Measurements from ENCODE around the gene SEMA7A.

SEMA7A gene

GRCh38 chr15:74412159-74412558, 21.6 kb downstream of the SEMA7A start:
- no peak for TF ChIP-seq CTCF (conservative IDR thresholded peaks at IDR 0.05; ENCODE audit: low read depth, low read length)
- DNase-seq (ENCODE audit: low read depth) = no peak
- H3K4me3 ChIP-seq (ENCODE audit: low read depth, low read length) = no peak overlapping the region

GRCh38 chr15:74411686-74412085, 22.1 kb downstream of the SEMA7A start:
- no peak for DNase-seq (ENCODE audit: low read depth)
- no peak for TF ChIP-seq CTCF (conservative IDR thresholded peaks at IDR 0.05; ENCODE audit: low read depth, low read length)
- no peak overlapping the region for H3K4me3 ChIP-seq (ENCODE audit: low read depth, low read length)

GRCh38 chr15:74410502-74410901, 23.3 kb downstream of the SEMA7A start:
- H3K4me3 ChIP-seq (ENCODE audit: low read depth, low read length) = no peak overlapping the region
- DNase-seq (ENCODE audit: low read depth) = no peak
- no peak for TF ChIP-seq CTCF (conservative IDR thresholded peaks at IDR 0.05; ENCODE audit: low read depth, low read length)

GRCh38 chr15:74409225-74409624, 24.5 kb downstream of the SEMA7A start:
- H3K4me3 ChIP-seq (ENCODE audit: low read depth, low read length) = no peak overlapping the region
- no peak for DNase-seq (ENCODE audit: low read depth)
- TF ChIP-seq CTCF (conservative IDR thresholded peaks at IDR 0.05; ENCODE audit: low read depth, low read length) = no peak

- DNase-seq (ENCODE audit: low read depth) = no peak
- no peak for TF ChIP-seq CTCF (conservative IDR thresholded peaks at IDR 0.05; ENCODE audit: low read depth, low read length)
- no peak overlapping the region for H3K4me3 ChIP-seq (ENCODE audit: low read depth, low read length)
Observed at GRCh38 chr15:74408815-74409214, 24.9 kb downstream of the SEMA7A start.

GRCh38 chr15:74408385-74408784, 25.4 kb downstream of the SEMA7A start:
- DNase-seq (ENCODE audit: low read depth) = no peak
- no peak overlapping the region for H3K4me3 ChIP-seq (ENCODE audit: low read depth, low read length)
- TF ChIP-seq CTCF (conservative IDR thresholded peaks at IDR 0.05; ENCODE audit: low read depth, low read length) = no peak

GRCh38 chr15:74406992-74407705, 26.6 kb downstream of the SEMA7A start:
- no peak for TF ChIP-seq CTCF (conservative IDR thresholded peaks at IDR 0.05; ENCODE audit: low read depth, low read length)
- DNase-seq (ENCODE audit: low read depth) = peak; percentile 79
- no peak overlapping the region for H3K4me3 ChIP-seq (ENCODE audit: low read depth, low read length)

All from choroid plexus epithelial cell (primary cell).